Left renal cortex interstitium (tissue), 4 donors: ENCODE measurements around the gene PCNA. TPM values are rescaled to one million over a fixed set of nuclear protein-coding genes. Genes with fewer than 3 reads are reported as not detected.
"Not testable (repeated sequence)": the region's sequence is repeated elsewhere in the genome, so short reads cannot be mapped to it uniquely, and the experiment has no call there.

ENCODE experiments used
- DNase-seq, 4 donors: peaks; one replicate each; pipeline ENCODE4 v3.0.0-alpha.2; 2013; ENCODE audit warnings: low read depth in 4 of 4, low spot score in 2 of 4, missing footprints in 1 of 4
- polyA plus RNA-seq, 4 donors: library from polyadenylated mRNA; unstranded; fragments of 120-200 nt; gene quantifications; one replicate each; pipeline ENCODE4 v1.2.1, GENCODE V29; 2013; ENCODE audit not compliant: insufficient read length in 4 of 4

Gene PCNA
- polyA plus RNA-seq, 4 donors: 159 to 205 (median 176) TPM

- no peak for DNase-seq
These were observed 15.3 kb downstream of the PCNA start for GRCh38 chr20:5104479-5104878.

- no peak for DNase-seq
These were observed 18.9 kb downstream of the PCNA start for GRCh38 chr20:5100684-5101347.

GRCh38 chr20:5099909-5100308, 19.8 kb downstream of the PCNA start:
- not testable (repeated sequence) for DNase-seq

- DNase-seq: not testable (repeated sequence)
These were observed 20.7 kb downstream of the PCNA start for GRCh38 chr20:5099009-5099408.

- no peak for DNase-seq
These were observed 23.3 kb downstream of the PCNA start for GRCh38 chr20:5096463-5096862.

GRCh38 chr20:5095931-5096330, 23.8 kb downstream of the PCNA start:
- no peak for DNase-seq

- DNase-seq: no peak
These were observed 24.3 kb downstream of the PCNA start for GRCh38 chr20:5095454-5095853.

GRCh38 chr20:5092765-5093339, 26.9 kb downstream of the PCNA start:
- DNase-seq: no peak

- no peak for DNase-seq
These were observed 27.9 kb downstream of the PCNA start for GRCh38 chr20:5091902-5092301.

GRCh38 chr20:5090191-5090590, 29.6 kb downstream of the PCNA start:
- DNase-seq: no peak

- DNase-seq: no peak
These were observed 31.1 kb downstream of the PCNA start for GRCh38 chr20:5088688-5089087.

- no peak for DNase-seq
These were observed 34.4 kb downstream of the PCNA start for GRCh38 chr20:5085380-5085779.

- DNase-seq: no peak
These were observed 39.3 kb downstream of the PCNA start for GRCh38 chr20:5080384-5080877.

GRCh38 chr20:5078399-5078958, 41.3 kb downstream of the PCNA start:
- DNase-seq: no peak

GRCh38 chr20:5077761-5078387, 41.9 kb downstream of the PCNA start:
- DNase-seq: no peak

GRCh38 chr20:5076913-5077312, 42.8 kb downstream of the PCNA start:
- not testable (repeated sequence) for DNase-seq

GRCh38 chr20:5074232-5074674, 45.5 kb downstream of the PCNA start:
- DNase-seq: no peak

- DNase-seq: no peak
These were observed 46.0 kb downstream of the PCNA start for GRCh38 chr20:5073660-5074231.

- no peak for DNase-seq
These were observed 46.8 kb downstream of the PCNA start for GRCh38 chr20:5072756-5073659.

GRCh38 chr20:5071942-5072341, 47.8 kb downstream of the PCNA start:
- not testable (repeated sequence) for DNase-seq
